ENCODE data around the gene EEF1AKMT3.
A peak's percentile ranks its signal among the peaks of the same experiment; 100 is the strongest.

Gene EEF1AKMT3

DNA sequence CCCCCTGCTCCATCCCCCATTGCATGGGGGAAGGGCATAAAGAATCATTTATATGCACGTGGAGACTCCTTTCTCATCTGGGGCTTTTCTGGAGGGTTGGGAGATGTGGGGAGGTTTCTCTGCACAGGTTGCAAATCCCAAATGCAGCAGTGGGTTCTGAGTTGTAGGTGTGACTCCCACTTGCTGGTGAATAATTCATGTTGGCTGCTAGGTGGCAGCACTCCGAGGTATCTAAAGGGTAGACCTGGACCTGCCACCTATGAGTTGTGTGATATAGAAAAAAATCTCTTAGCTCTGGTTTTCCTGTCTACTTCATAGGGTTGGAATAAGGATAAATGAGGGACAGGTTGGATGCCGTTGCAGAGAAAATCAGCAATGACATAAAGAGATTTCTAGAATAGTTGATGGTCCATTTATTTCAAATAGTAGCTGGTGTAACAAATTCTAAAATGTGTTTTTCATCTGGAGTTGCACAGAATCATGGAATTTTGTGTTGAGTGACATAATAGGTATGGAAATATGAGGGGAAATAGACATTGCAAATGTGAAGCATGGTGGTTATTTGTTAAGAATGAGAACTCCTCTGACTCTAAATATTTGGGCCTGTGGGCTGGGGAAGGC is 12.9 kb upstream of the EEF1AKMT3 start:
- TF ChIP-seq CTCF (conservative IDR thresholded peaks at IDR 0.05) (peak; percentile 81), ZFX (IDR thresholded peaks at IDR 0.05) (no peak)
- no peak overlapping the region for H3K27ac ChIP-seq

DNA sequence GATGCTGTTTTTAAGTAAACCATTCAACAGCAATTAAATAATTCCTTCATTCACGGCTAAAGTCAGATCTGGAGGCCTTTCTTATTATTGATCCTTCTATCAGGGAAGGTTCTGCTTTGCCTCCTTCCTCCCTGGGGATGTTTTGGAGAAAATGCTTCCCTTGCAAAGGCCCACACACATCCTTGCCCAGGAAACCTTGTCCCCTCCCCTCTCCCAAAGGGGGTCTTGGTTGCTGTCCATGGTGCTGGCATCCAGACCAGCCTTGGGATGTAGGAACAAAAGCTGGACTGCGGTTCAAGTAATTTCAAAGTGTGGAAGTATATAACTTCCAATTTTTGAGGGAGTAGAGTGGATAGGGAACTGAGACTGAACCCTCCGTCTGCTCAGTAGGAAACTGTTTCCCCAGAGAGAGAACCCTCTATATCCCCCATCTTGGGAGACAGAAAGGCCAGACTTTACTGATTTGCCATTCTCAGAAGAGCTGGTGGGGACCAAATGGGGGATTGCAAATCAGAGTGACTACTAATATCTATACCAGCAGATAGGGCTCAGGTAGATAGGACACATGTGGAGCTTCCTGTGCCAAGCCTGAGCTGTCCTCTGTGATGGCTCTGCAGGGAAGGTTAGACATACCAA is 11.9 kb upstream of the EEF1AKMT3 start:
- no peak overlapping the region for H3K27ac ChIP-seq
- TF ChIP-seq ZFX (IDR thresholded peaks at IDR 0.05) = no peak
- no peak for TF ChIP-seq CTCF (conservative IDR thresholded peaks at IDR 0.05)

DNA sequence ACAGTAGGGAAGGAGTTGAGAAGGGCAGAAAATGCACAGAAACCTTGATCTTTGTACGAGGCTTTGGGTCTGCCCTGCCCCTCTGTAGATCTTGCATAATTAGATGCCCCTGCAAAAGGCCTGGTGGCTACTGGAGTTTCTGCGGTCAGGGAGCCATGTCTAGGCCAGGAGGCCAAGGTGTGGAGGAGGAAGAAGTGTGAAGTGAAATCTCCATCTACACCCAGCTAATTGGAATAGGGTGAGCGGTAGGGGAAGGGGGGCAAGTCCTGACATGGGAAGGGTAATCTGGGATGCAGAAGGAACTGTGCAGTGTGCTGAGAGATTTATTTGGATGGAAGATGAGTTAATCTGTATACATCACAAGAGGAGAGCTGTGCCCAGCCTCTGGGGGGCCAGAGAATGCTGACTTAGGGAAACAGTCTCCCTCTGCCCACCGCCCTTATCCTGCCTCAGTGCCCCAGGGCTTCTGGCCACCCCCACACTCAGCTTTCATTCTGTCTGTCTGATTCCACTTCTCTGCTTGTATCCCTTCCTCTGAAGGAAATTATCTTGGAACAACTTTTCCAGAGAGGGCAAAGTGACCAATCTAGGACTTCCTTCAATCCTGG is 10.9 kb upstream of the EEF1AKMT3 start:
- TF ChIP-seq CTCF (conservative IDR thresholded peaks at IDR 0.05) (no peak), ZFX (IDR thresholded peaks at IDR 0.05) (no peak)
- H3K27ac ChIP-seq = no peak overlapping the region

DNA sequence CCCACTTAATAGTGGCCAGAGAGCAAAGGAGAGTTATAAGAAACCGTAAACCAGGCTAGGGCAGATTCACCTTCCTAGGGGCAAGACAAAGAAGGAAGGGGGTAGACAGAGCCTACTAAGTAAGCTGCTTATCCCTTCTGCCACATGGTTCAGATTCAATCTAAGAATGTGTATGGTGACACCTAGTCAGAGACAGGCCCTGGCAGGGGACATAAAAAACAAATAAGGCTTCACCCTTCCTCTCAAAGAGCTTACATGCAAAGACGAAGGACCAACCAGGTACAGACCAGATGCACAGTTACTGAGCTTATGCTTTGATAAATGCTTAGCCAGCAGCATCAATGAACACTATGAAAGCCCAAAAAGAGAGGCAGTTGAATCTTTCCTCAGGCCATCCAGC is 10.0 kb upstream of the EEF1AKMT3 start:
- no peak overlapping the region for H3K27ac ChIP-seq
- TF ChIP-seq CTCF (conservative IDR thresholded peaks at IDR 0.05) (no peak), ZFX (IDR thresholded peaks at IDR 0.05) (no peak)

DNA sequence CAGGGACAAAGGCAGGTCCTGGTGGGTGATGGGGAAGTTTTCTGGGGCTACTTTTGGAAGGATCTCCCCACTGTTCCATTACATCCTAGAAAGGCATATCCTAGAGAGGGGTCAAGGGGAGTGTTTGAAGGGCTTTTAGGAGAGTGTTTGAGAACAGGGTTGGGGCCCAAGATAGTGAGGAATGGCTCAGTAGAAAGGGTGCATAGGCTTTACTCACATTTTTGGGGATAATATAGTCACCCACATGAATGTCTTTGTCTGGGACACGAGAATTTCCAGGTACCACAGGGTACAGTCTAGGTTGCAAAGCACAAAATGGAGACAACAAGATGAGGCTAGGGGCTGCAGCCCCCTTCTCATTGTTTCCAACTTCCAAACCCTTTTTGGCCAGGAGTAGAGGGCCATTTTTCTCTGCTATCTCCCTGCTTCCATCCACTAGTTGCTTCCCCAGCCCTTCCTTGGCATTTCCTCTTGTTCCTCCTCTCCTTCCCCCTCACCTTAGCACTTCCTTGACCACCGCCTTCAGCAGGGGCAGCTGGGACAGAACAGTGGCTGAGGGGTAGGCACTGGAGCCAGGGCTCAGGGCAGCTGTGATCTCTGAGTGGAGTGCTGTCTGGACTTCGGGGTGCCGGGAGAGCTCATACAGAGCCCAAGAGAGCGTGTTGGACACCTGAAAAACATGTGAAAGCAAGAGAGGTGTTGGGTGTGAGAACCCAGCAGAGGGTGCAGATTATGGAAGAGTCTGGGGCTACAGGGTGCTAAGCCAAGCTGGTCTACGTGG is 8.3 kb upstream of the EEF1AKMT3 start:
- TF ChIP-seq ZFX (IDR thresholded peaks at IDR 0.05) (no peak), CTCF (conservative IDR thresholded peaks at IDR 0.05) (no peak)
- H3K27ac ChIP-seq = peak overlapping the region; percentile 53

GRCh38 chr12:57764662-57765002 is 7.8 kb upstream of the EEF1AKMT3 start:
- peak overlapping the region; percentile 53 for H3K27ac ChIP-seq
- TF ChIP-seq ZFX (IDR thresholded peaks at IDR 0.05) = no peak

DNA sequence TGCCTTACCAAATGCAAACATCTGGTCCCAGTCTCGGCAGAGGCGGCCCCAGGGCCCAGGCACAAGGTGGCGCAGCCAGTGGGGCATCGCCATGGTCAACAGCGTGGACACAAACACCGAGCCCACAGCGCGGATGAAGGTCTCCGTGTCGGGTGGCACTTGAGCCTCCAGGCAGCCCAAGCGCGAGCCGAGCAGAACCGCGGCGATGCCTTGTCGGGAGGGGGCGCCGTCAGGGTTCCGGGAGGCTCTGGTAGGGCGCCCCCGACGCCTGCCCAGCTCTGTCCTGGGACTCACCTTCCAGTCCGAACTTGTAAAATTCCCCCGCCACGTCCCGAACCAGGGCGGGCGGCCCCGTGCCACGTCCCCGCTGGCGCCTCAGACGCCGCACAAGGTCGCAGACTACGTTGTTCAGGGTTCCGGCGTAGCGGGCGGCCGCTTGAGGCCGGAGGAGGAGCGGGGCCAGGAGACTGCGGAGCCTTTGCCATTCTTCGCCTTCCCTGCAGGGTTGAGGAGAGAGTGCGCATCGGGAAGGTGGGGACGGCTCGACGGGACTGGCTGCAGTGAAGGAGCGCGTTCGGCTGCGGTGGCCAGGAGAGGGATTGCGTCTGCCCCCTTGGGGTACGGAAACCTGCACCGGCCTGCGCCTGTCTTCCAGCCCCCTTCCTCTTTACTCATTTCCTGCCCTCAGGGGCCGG is 7.3 kb upstream of the EEF1AKMT3 start:
- H3K27ac ChIP-seq = peak overlapping the region; percentile 53
- TF ChIP-seq ZFX (IDR thresholded peaks at IDR 0.05) (no peak), CTCF (conservative IDR thresholded peaks at IDR 0.05) (no peak; the same call in 1 of the 2 replicates)
